Stimulated activated naive CD4-positive, alpha-beta T cell treated with Interleukin-2 at 50 U/mL for 16 hours (primary cell): ENCODE data around the gene ZNF831.
A peak's percentile ranks its signal among the peaks of the same experiment; 100 is the strongest.

Experiments
- DNase-seq: peaks from one replicate; lab custom pipeline; 2025; lab: John Stamatoyannopoulos, UW

ZNF831 gene

GRCh38 chr20:59157961-59158541, 5.6 kb upstream of the ZNF831 start:
- no peak for DNase-seq

- no peak for DNase-seq
Measured at GRCh38 chr20:59158673-59159072, 4.9 kb upstream of the ZNF831 start.

- no peak for DNase-seq
Measured at GRCh38 chr20:59159091-59159490, 4.5 kb upstream of the ZNF831 start.

GRCh38 chr20:59159493-59160376, 3.9 kb upstream of the ZNF831 start:
- DNase-seq: peak; percentile 46

- DNase-seq: no peak
Measured at GRCh38 chr20:59160389-59161115, 3.1 kb upstream of the ZNF831 start.

- no peak for DNase-seq
Measured at GRCh38 chr20:59161721-59162120, 1.9 kb upstream of the ZNF831 start.

- DNase-seq: no peak
Measured at GRCh38 chr20:59164686-59165391, 1.2 kb downstream of the ZNF831 start.

- no peak for DNase-seq
Measured at GRCh38 chr20:59165396-59165795, 1.8 kb downstream of the ZNF831 start.

- DNase-seq: peak; percentile 40
Measured at GRCh38 chr20:59165891-59166709, 2.5 kb downstream of the ZNF831 start.

GRCh38 chr20:59170406-59171349, 7.1 kb downstream of the ZNF831 start:
- no peak for DNase-seq

GRCh38 chr20:59171986-59172385, 8.4 kb downstream of the ZNF831 start:
- no peak for DNase-seq

- DNase-seq: no peak
Measured at GRCh38 chr20:59173938-59174491, 10.4 kb downstream of the ZNF831 start.

GRCh38 chr20:59175002-59175401, 11.4 kb downstream of the ZNF831 start:
- DNase-seq: no peak

GRCh38 chr20:59175861-59176260, 12.2 kb downstream of the ZNF831 start:
- no peak for DNase-seq

- DNase-seq: no peak
Measured at GRCh38 chr20:59176812-59177211, 13.2 kb downstream of the ZNF831 start.

GRCh38 chr20:59177266-59178250, 13.9 kb downstream of the ZNF831 start:
- DNase-seq: no peak

GRCh38 chr20:59178983-59179595, 15.5 kb downstream of the ZNF831 start:
- no peak for DNase-seq

GRCh38 chr20:59179988-59180387, 16.4 kb downstream of the ZNF831 start:
- DNase-seq: no peak
